ENCODE results near the gene LRRK2. TPM values are rescaled to one million over a fixed set of nuclear protein-coding genes. Genes with fewer than 3 reads are reported as not detected.

Gene LRRK2
- polyA plus RNA-seq, 1 donor (not counting 4 experiments of a cell fraction or from before 2014, with no cell fraction given) = 0.25 TPM

GRCh38 chr12:40198601-40199000, 26.2 kb upstream of the LRRK2 start:
- FAIRE-seq = no peak
- TF ChIP-seq EZH2 (IDR thresholded peaks at IDR 0.05; ENCODE audit: low read length) (no peak), CTCF (optimal IDR thresholded peaks at IDR 0.05 in 1 of 3, IDR thresholded peaks at IDR 0.05 in 1 of 3, conservative IDR thresholded peaks at IDR 0.05 in 1 of 3; ENCODE audit: extremely low read depth in 1 of 3, insufficient read depth in 2 of 3, low read length in 3 of 3) (no peak)
- Histone ChIP-seq H3K27ac (ENCODE audit: control insufficient read depth, insufficient read depth, low read length) (no peak overlapping the region), H3K9ac (ENCODE audit: control insufficient read depth, extremely low read depth, insufficient read depth, low read length) (no peak overlapping the region), H3K9me1 (ENCODE audit: control insufficient read depth, extremely low read depth, insufficient read depth, low read length) (no peaks in the 10 kb centered on the region), H3K4me2 (ENCODE audit: control insufficient read depth, extremely low read depth, insufficient read depth, low read depth, low read length) (no peak overlapping the region), H4K20me1 (ENCODE audit: control insufficient read depth, extremely low read depth, insufficient read depth, low read length) (no peaks in the 10 kb centered on the region), H3K27me3 (ENCODE audit: control insufficient read depth, extremely low read depth, insufficient read depth, low read length) (no peaks in the 10 kb centered on the region), H3K79me2 (ENCODE audit: control insufficient read depth, insufficient read depth, low read length) (no peaks in the 10 kb centered on the region), H3K4me3 (ENCODE audit: control insufficient read depth in 2 of 3, extremely low read depth in 1 of 3, insufficient read depth in 2 of 3, low read depth in 1 of 3, low read length in 3 of 3) (no peak overlapping the region), H3K4me1 (ENCODE audit: control insufficient read depth, extremely low read depth, insufficient read depth, low read length) (no peaks in the 10 kb centered on the region), H2AFZ (ENCODE audit: control insufficient read depth, low read length) (no peak overlapping the region), H3K36me3 (ENCODE audit: control insufficient read depth in 2 of 2, extremely low read depth in 1 of 2, insufficient read depth in 2 of 2, low read length in 2 of 2) (no peaks in the 10 kb centered on the region), H3K9me3 (ENCODE audit: control insufficient read depth, low read depth, low read length) (no peaks in the 10 kb centered on the region)
- DNase-seq (ENCODE audit: low read depth, low spot score) = no peak
- dilution Hi-C loops (cut with MboI; ENCODE audit: extremely low pct_ligation_motif_present, low sequenced_read_pairs) = no loop called here

- H2AFZ ChIP-seq (ENCODE audit: control insufficient read depth, low read length) = no peak overlapping the region
- H3K9me3 ChIP-seq (ENCODE audit: control insufficient read depth, low read depth, low read length) = no peaks in the 10 kb centered on the region
- H3K9ac ChIP-seq (ENCODE audit: control insufficient read depth, extremely low read depth, insufficient read depth, low read length) = no peak overlapping the region
- H3K9me1 ChIP-seq (ENCODE audit: control insufficient read depth, extremely low read depth, insufficient read depth, low read length) = no peaks in the 10 kb centered on the region
- no peak overlapping the region for H3K27ac ChIP-seq (ENCODE audit: control insufficient read depth, insufficient read depth, low read length)
- H3K27me3 ChIP-seq (ENCODE audit: control insufficient read depth, extremely low read depth, insufficient read depth, low read length) = no peaks in the 10 kb centered on the region
- H4K20me1 ChIP-seq (ENCODE audit: control insufficient read depth, extremely low read depth, insufficient read depth, low read length) = no peaks in the 10 kb centered on the region
- H3K79me2 ChIP-seq (ENCODE audit: control insufficient read depth, insufficient read depth, low read length) = no peaks in the 10 kb centered on the region
- FAIRE-seq (no peak), DNase-seq (ENCODE audit: low read depth, low spot score) (no peak)
- no peak overlapping the region for H3K4me3 ChIP-seq (ENCODE audit: control insufficient read depth in 2 of 3, extremely low read depth in 1 of 3, insufficient read depth in 2 of 3, low read depth in 1 of 3, low read length in 3 of 3)
- H3K4me1 ChIP-seq (ENCODE audit: control insufficient read depth, extremely low read depth, insufficient read depth, low read length) = peaks cover 3% of the 10 kb centered on the region
- TF ChIP-seq EZH2 (IDR thresholded peaks at IDR 0.05; ENCODE audit: low read length) (no peak), CTCF (optimal IDR thresholded peaks at IDR 0.05 in 1 of 3, IDR thresholded peaks at IDR 0.05 in 1 of 3, conservative IDR thresholded peaks at IDR 0.05 in 1 of 3; ENCODE audit: extremely low read depth in 1 of 3, insufficient read depth in 2 of 3, low read length in 3 of 3) (no peak)
- H3K36me3 ChIP-seq (ENCODE audit: control insufficient read depth in 2 of 2, extremely low read depth in 1 of 2, insufficient read depth in 2 of 2, low read length in 2 of 2) = no peaks in the 10 kb centered on the region
- no peak overlapping the region for H3K4me2 ChIP-seq (ENCODE audit: control insufficient read depth, extremely low read depth, insufficient read depth, low read depth, low read length)
- dilution Hi-C loops (cut with MboI; ENCODE audit: extremely low pct_ligation_motif_present, low sequenced_read_pairs) = no loop called here
These were observed 22.4 kb upstream of the LRRK2 start for GRCh38 chr12:40202095-40203059.

All from keratinocyte (primary cell).